Left ventricle myocardium superior (tissue), 1 donor: ENCODE measurements around the gene COMMD6. TPM values are rescaled to one million over a fixed set of nuclear protein-coding genes. Genes with fewer than 3 reads are reported as not detected.
"Not testable (repeated sequence)": the region's sequence is repeated elsewhere in the genome, so short reads cannot be mapped to it uniquely, and the experiment has no call there.

Experiments used
- ATAC-seq: fragments of 200-7000 bp; cut with Tn5 transposase; one replicate; pipeline ENCODE4 v1.9.1; 2020; ENCODE audit warnings: mild to moderate bottlenecking, moderate library complexity
- DNase-seq: peaks from one replicate; pipeline ENCODE4 v3.0.0-alpha.2; 2020
- intact Hi-C: fragments of 100-400 bp; cut with micrococcal nuclease; formaldehyde crosslinking; loops from one replicate; pipeline ENCODE4 v1.11.0; 2022
- long read RNA-seq: library from polyadenylated mRNA; unstranded; transcript quantifications from one replicate; pipeline ENCODE4 v2.0.0, GENCODE V29; 2021
- total RNA-seq: library from RNA; stranded (reverse); fragmentation: NEBNext Ultra II Directional; extraction: Animal tissue kit (Norgen Biotek cat#: 25700); gene quantifications from one replicate; pipeline ENCODE4 v1.2.1, GENCODE V29; 2021
- donor health status: DM: no; HTN: yes; CAD: no; lungs with severe emphysema.

The COMMD6 gene
- 129 TPM for total RNA-seq
- long read RNA-seq, partial matches to known transcripts, result 0 of 6 reads
- long read RNA-seq, other reads (novel, unspliced or antisense), result 4 of 6 reads

DNA sequence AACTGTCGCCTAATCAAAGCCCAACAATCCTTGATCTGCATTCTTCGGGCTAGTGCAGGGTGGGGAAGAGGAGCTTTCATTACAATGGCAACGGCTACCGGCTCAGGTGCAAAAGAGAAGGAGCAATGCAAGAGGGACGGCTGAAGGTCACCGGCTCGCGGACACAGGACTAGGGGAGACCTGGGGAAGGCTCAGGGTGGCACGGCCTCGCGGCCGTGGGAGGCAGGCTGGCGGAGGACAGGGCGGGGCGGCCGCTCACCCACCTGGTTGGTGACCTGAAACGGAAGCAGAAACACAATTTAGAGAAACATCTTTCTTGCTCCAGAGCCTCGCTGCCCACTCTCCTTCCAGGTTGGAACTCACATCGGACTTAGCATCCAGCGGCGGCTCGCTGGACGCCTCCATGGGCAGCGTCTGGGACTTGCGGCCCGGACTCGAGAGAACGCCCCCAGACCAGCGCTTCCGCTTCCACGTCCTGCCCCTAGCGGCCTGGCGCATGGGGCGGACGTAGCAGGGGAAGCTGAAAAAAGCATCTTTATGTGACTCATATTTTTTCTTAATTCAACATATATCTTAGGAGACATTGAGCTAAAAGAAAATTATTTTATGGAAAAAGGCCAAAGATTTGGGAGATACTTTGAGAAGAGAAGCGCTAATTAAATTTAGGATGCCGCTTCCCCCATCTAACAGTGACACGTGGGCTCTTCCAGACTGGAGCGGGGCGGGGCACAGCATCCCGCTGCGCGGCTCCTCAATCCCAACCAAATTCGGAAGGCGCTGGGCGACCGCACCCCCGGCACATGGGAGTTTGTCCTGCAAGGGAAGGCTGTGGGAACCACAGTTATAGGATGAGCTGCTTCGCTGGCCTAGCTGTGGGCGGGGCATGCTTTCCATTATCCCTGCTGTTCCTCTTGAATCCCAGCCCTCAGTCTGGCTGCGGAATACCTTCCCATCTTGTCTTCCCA, at the start of gene COMMD6:
Gene COMMD6, minus strand, starts transcription at position 441 of the 965 bp plus-strand sequence. Its CDS starts 36 bp downstream, at position 405.
- ATAC-seq (peak; percentile 96), DNase-seq (peak; percentile 87)
- intact Hi-C loops, result no loop called here

DNA sequence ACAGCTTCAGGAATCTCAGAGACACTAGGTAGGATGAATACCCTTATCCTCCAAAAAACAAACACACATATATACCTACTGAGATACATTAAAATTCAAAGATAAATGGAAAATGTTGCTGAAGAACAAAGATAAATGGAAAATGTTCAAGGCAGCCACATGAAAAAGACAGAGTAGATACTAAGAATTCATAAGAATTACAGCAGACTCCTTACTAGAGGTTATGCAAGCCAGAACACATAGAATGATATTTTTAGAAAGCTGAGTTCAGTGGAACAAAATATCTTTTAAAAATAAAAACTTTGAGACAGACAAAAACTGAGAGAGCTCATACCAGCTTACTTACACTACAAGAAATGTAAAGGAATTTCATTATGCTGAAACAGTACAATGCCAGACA, 47.5 kb upstream of the COMMD6 start:
- DNase-seq (no peak), ATAC-seq (no peak)
- intact Hi-C loops, result no loop called here

DNA sequence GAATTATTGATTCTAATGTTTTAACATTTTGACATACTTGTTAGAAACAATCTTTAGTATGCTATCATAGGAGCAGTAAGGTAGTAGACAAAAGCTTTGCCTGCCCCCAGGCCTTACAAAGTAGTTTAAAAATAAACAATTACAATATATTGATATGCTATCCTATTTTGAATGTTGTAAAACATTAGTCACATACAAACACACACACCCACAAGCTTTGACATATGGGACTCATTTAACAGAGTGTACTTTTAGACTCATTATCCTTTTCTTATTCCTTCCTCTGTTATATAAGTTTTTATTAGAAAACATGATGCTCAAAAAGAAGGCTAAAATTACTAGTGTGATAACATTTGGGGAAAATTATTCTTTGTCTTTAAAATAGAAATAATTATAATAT, 45.5 kb upstream of the COMMD6 start:
- intact Hi-C loops, result no loop called here
- no peak for DNase-seq
- ATAC-seq, result no peak

DNA sequence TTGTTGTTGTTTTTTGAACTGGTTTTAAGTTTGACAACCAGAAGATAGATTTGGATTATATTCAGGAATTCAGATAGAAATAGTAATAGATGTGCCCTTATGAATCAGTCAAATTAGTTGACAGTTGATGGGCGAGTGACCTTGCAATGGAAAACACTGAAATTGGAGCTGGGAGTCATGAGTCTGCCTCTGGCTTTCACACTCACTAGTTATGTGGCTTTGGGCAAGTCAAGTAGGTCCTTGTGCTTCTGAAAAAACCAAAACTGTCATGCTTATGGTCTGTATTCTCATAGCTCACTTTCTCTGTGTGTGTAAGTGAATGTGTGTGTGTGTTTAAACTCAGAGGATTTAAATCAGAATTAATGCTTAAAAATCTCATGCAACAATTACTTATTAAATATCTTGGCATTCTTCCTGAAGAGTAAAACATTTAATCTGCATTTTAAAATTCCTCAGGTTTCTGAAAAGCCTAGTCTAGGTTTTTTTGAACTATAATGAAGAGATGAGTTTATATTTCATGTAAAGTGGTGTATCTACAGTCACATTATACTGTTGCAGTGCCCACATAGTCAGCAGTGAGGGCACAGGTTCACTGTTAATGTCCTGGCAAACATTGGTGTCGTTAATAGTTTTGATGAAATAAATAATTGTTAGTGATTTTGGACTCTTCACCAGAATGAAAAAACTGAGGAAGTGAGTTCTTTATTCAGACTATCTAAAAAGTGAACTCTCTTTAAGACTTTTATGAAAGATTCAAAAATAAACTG, 44.4 kb upstream of the COMMD6 start:
- intact Hi-C loops, result no loop called here
- DNase-seq (no peak), ATAC-seq (no peak)

DNA sequence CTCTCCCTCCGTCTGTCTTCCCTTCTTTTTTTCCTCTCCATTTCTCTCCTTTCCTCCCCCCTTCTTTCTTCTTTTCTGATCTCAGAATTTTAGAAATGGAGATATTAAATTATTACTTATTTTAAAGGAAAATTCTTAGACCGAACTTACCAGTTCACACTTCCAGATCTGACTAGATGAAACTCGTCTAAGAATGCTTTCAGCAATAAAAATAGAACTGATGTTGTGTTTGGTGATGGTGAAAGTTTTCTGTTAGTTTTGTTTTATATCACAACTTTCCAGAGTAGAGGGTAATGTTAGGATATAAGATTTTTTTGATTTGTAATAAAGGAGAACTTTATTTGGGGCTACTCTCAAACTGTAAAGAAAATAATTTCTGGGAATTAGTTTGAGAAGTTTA, 41.9 kb upstream of the COMMD6 start:
- intact Hi-C loops, result no loop called here
- no peak for ATAC-seq
- DNase-seq, result no peak

DNA sequence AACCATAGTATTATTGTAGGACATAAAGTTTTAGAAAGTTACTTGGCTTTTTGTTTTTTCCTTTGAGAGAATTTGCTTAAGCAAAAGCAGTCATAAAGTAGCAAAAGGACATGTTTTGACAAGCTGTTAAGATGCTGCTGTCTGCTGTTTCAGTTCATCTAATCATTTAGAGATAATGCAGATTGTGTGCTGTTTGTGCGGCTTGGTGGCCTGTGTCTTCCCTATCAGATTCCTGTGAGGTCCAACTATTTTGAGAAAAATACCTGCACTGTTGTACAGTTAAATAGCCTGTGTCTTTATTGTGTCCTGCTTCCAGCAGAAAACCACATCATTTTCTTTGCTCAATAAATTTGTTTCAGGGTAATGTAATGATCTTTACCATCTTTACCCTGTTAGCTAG, 31.9 kb upstream of the COMMD6 start:
- ATAC-seq (no peak), DNase-seq (no peak)
- intact Hi-C loops, result no loop called here

DNA sequence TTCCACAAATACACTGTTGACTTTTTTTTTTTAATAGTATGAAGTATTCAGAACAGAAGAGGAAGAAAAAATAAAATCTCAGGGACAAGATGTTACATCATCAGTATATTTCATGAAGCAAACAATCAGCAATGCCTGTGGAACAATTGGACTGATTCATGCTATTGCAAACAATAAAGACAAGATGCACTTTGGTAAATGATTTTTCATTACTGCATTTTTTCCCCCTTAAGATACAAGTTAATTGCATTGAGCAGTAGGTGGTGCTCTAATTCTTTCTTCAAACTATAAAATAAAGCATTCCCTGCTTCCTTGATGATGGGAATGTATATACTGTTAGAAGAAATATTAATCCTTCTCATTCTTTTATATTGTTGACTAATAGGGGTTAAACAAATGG, 29.0 kb upstream of the COMMD6 start:
- intact Hi-C loops, result no loop called here

DNA sequence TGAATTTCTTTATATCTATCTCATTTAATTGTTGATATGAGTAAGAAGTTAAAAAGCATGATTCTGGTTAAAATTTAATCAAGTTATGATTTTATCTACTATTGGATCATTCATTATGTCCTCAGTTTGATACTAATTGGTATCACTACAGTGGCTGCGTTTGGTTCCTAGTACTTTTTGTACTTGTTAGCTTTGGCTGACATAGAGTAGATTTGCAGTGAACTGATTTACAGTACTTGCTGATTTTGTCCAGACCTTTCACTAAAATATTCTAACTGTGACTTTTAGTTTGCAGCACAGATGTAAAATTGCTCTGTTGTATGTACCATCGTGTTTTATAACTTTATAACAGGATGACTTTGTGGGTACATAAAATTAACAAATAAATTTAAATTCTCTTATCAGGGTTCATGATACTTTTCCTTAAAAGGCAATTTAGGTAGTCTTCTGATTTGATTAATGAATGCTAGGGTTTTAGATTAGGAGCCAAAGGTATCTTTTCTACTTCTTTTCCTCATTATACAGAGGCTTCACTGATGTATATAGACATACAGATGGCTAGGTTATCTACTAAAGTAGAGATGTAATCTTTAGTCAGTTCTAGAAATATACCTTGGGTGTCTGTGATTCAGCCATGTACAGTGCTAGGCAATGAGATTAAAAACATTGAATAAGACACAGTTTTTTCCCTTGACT, 20.7 kb upstream of the COMMD6 start:
- ATAC-seq (peak; percentile 15), DNase-seq (no peak)
- intact Hi-C loops, result no loop called here

More for the DNA sequence above, 29.0 kb upstream of the COMMD6 start:
- no peak for ATAC-seq
- DNase-seq, result no peak

DNA sequence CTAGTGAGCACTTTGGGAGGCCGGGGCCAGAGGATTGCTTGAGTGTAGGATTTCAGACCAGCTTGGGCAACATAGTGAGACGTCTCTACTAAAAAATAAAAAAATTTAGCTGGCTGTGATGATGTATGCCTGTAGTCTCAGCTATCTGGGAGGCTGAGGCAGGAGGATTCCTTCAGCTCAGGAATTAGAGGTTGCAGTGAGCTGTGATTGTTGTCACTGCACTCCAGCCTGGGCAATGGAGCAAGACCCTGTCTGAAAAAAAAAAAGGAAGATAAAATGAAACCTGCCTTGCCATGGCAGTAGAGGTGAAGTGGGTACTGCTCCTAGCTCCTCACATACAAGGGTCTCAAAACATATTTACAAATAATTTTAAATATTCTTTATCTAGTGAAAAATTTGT, 19.3 kb upstream of the COMMD6 start:
- DNase-seq, result no peak
- intact Hi-C loops, result no loop called here
- no peak for ATAC-seq

DNA sequence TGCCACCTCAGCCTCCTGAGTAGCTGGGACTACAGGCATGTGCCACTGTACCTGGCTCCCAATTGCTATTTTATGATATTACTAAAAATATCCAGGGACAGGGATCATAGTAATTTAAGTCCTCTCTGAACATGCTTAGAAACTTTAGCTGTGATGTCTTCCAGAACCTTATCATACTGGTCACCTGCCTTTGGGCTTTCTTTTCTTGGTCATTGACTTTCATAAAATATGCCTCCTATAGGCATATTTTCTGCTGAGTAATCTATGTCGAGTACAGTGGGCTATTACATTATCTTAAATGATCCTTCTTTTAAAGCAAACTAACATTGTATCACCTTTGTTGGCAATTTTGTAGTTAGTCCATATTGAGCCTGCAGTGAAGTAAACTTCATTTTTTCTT, 18.2 kb upstream of the COMMD6 start:
- intact Hi-C loops, result no loop called here
- ATAC-seq, result peak; percentile 23
- no peak for DNase-seq

DNA sequence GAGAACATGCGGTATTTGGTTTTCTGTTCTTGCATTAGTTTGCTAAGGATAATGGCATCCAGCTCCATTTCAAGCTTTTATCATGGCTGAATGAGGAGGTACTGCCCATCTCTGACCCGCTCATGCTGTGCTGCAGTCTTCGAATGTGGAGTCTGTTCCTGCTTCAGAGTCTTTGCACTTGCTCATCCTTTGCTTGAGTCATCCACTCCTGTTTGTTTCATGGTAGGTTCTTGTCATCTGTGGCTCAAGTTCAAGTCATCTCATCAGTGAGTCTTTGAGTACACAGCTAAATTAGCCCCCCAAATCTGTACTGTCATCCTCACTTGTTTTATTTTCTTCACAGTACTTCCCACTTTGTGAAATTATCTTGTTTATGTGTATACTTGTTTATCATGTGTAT, 17.3 kb upstream of the COMMD6 start:
- intact Hi-C loops, result no loop called here

DNA sequence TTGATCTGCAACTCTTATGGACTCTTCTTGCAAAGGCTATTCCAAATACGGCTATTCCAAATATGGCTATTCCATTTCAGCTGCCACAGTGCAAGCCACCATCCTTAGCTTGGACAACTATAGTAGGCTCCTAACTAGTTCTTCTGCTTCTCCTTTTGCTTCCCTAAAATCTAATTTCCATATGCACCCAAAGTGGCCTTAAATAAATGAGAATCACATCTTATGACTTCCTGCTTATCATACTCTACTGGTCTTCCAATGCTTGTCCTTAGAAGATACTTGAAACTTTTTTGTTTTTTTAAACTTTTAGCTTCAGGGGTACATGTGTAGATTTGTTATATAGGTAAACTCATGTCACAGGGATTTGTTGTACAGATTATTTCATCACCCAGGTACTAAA, 16.8 kb upstream of the COMMD6 start:
- ATAC-seq (no peak), DNase-seq (no peak)
- intact Hi-C loops, result no loop called here

More for the DNA sequence above, 17.3 kb upstream of the COMMD6 start:
- ATAC-seq (no peak), DNase-seq (no peak)

DNA sequence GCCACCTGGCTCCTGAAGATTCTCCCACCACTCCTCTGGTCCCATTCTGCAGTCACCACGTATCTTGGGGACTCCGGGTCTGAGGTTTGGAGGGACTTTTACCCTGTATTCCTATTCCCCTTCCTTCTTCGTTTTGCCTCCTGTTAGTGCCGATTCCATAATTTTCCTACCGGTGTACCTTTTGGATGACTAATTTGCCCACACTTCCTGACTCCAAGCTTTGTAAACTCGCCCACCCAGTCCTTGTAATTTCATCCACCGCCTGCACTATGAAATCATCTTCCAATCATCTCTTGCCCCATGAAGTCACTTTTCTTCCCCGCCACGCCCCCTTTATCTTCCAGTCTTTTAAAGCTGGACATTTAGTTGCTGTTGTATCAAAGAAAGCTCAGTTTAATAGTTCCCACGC, 12.5 kb upstream of the COMMD6 start:
- DNase-seq (no peak), ATAC-seq (no peak)
- intact Hi-C loops, result no loop called here

DNA sequence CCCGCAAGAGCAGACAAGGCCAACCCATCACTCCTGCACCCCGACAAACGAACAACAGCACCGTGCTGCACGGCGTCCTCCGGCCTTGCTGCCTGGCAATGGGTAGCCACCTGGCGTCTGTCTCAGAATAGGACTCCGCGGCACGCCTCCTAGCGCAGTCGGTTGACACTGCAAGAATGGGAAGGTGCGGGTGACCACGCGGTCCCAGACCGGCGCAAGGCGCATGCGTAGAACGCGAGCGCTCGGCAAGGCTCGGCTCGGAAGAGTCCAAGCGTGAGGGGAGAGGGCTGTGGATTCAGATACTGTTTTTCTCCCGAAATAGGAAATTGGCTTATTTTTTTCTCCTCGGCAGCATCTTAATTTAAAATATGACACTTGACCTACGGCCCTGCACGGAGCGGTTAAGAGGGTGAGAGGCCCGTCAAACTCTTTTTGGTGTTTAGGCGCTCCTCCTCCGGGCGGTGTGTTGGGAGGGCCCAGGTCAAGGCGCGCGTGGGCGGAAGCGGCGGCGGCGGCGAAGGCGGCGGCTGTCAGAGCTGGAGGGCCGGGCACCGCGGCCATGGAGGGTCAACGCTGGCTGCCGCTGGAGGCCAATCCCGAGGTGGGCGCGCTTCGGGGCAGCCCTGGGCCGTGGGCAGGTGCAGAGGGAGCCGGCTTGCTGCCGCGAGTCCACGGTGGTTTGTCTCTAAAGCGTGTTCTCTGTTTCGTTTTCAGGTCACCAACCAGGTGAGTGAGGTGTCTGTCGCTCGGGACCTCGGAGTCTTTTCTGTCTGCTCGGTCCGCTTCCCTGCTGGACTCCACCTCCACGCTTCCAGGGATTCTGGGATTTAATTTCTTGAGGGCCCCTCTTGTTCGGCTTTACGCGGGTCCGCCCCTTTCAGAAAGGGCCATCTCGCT, 11.9 kb upstream of the COMMD6 start, which contains the start of gene UCHL3:
Gene UCHL3, plus strand, starts transcription at position 530 of the 897 bp plus-strand sequence. Its CDS starts 30 bp downstream, at position 560.
- intact Hi-C loops, result no loop called here
- DNase-seq (peak; percentile 99), ATAC-seq (peak; percentile 98)

DNA sequence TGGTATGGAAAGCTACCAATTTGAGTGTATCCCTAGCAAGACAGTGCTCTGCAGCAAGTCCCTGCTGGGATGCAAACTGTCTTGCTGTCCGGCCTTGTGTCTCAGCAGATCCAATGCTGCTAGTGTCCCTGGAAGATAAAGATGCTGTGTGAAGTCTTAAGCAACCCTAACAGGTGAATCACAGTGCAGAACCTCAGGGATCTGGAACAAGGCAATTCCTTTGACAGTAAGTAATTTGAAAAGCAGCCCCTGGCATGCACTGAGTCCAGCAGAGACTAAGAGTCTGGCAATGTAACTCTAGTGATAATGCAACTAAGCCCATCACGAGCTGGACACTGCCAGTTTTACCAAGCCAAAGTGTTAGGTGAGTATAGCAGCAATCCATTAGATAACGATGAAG, 10.3 kb upstream of the COMMD6 start:
- intact Hi-C loops, result no loop called here
- ATAC-seq, result no peak
- DNase-seq, result no peak

DNA sequence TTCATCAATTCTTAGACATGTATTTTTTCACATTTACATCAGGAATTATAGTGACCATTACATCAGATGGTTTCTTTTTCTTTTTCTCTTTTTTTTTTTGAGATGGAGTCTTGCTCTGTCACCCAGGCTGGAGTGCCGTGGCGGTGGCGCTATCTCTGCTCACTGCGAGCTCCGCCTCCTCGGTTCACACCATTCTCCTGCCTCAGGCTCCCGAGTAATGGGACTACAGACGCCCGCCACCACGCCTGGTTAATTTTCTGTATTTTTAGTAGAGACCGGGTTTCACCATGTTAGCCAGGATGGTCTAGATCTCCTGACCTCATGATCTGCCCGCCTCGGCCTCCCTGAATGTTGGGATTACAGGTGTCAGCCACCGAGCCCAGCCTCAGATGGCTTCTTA, 7.7 kb upstream of the COMMD6 start:
- DNase-seq, ATAC-seq, intact Hi-C loops: not testable (repeated sequence)

DNA sequence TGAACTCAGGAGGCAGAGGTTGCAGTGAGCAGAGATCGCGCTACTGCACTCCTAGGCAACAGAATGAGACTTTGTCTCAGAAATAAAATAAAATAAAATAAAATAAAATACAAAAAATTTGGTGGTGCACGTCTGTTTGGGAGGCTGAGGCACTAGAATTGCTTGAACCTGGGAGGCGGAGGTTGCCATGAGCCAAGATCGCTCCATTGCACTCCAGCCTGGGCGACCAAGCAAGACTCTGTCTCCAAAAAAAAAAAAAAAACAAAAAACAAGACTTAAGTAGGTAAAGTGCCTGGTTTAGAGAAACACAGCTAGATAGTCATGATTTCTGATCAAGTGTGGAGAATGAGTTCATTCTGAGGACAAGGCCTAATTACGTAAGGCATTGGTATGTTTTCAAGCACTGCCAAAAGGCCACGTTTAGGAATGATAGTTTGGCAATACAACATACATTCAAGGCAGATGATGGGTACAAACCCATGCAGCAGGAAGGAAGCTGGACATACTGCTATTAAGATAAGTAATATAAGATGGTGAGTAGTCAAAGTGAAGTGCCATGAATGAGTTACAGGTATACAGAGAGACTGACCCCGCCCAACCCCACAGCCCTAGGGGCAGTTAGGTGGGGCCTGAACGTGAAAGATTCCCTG, 7.2 kb upstream of the COMMD6 start:
- intact Hi-C loops, result no loop called here
- no peak for DNase-seq
- no peak for ATAC-seq

DNA sequence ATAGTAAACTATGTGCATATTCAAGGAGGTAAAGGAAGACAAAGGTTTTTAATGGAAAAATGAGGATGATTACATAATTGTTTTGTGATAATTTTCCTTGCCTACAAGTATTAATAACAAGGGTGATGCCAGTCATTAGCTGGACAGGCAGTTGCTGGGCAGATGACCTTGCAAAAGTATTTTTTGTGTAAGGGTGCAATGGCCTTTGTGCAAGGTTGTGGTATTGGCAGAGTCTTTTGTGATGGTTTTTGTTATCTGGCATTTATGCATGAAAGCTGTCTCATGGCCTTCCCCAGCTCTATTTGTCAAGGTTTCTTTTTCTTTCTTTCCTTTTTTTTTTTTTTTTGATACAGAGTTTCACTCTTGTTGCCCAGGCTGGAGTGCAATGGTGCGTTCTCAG, 4.3 kb upstream of the COMMD6 start:
- ATAC-seq (no peak), DNase-seq (no peak)
- intact Hi-C loops, result no loop called here
